ENCODE measurements around the gene ZNF804A.

GRCh38 chr2:184780944-184781343 lies 182.6 kb downstream of the ZNF804A start:
- TF ChIP-seq POLR2A (IDR thresholded peaks at IDR 0.05), result no peak
- TF ChIP-seq, protein P1, sequence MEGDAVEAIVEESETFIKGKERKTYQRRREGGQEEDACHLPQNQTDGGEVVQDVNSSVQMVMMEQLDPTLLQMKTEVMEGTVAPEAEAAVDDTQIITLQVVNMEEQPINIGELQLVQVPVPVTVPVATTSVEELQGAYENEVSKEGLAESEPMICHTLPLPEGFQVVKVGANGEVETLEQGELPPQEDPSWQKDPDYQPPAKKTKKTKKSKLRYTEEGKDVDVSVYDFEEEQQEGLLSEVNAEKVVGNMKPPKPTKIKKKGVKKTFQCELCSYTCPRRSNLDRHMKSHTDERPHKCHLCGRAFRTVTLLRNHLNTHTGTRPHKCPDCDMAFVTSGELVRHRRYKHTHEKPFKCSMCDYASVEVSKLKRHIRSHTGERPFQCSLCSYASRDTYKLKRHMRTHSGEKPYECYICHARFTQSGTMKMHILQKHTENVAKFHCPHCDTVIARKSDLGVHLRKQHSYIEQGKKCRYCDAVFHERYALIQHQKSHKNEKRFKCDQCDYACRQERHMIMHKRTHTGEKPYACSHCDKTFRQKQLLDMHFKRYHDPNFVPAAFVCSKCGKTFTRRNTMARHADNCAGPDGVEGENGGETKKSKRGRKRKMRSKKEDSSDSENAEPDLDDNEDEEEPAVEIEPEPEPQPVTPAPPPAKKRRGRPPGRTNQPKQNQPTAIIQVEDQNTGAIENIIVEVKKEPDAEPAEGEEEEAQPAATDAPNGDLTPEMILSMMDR (IDR thresholded peaks at IDR 0.05), result no peak
